CD4-positive, alpha-beta T cell treated with Interleukin-15 for 4 hours (primary cell): ENCODE results near the gene OR2T2.
"Not testable (repeated sequence)": the region's sequence is repeated elsewhere in the genome, so short reads cannot be mapped to it uniquely, and the experiment has no call there.

Experiments used
- DNase-seq: peaks from one replicate; pipeline ENCODE4 v3.0.0-alpha.2; 2020; ENCODE audit warnings: low spot score

OR2T2 gene

GRCh38 chr1:248445399-248445798 is at the start of gene OR2T2:
Gene OR2T2 (plus strand): TSS chr1:248445637. CDS start chr1:248452798, 7,161 bp downstream.
- not testable (repeated sequence) for DNase-seq

- DNase-seq = no peak
These were observed 42.7 kb upstream of the OR2T2 start, which contains the start of gene OR2T1 for GRCh38 chr1:248402748-248403147. Gene OR2T1 (plus strand): TSS chr1:248403048. CDS start chr1:248406148, 3,100 bp downstream.

- no peak for DNase-seq
These were observed 41.4 kb upstream of the OR2T2 start for GRCh38 chr1:248404024-248404423.

- no peak for DNase-seq
These were observed 38.4 kb upstream of the OR2T2 start for GRCh38 chr1:248406721-248407692.

GRCh38 chr1:248416226-248416625 is 29.2 kb upstream of the OR2T2 start:
- no peak for DNase-seq

GRCh38 chr1:248417854-248418253 is 27.6 kb upstream of the OR2T2 start:
- no peak for DNase-seq

- no peak for DNase-seq
These were observed 24.1 kb upstream of the OR2T2 start for GRCh38 chr1:248421384-248421783.

GRCh38 chr1:248427526-248428191 is 17.8 kb upstream of the OR2T2 start:
- not testable (repeated sequence) for DNase-seq

- not testable (repeated sequence) for DNase-seq
These were observed 17.3 kb upstream of the OR2T2 start for GRCh38 chr1:248428192-248428533.

- DNase-seq = not testable (repeated sequence)
These were observed 13.8 kb upstream of the OR2T2 start for GRCh38 chr1:248431683-248432082.

- not testable (repeated sequence) for DNase-seq
These were observed 13.2 kb upstream of the OR2T2 start for GRCh38 chr1:248432201-248432600.

- DNase-seq = not testable (repeated sequence)
These were observed 11.5 kb upstream of the OR2T2 start for GRCh38 chr1:248433811-248434415.

GRCh38 chr1:248434913-248435312 is 10.5 kb upstream of the OR2T2 start:
- not testable (repeated sequence) for DNase-seq

- not testable (repeated sequence) for DNase-seq
These were observed 9.1 kb upstream of the OR2T2 start for GRCh38 chr1:248436303-248436702.

- DNase-seq = not testable (repeated sequence)
These were observed 6.8 kb upstream of the OR2T2 start for GRCh38 chr1:248438668-248439067.

GRCh38 chr1:248439283-248439682 is 6.2 kb upstream of the OR2T2 start:
- DNase-seq = not testable (repeated sequence)

GRCh38 chr1:248442500-248443277 is 2.7 kb upstream of the OR2T2 start:
- not testable (repeated sequence) for DNase-seq

- DNase-seq = not testable (repeated sequence)
These were observed 834 bp upstream of the OR2T2 start for GRCh38 chr1:248444603-248445002.

- not testable (repeated sequence) for DNase-seq
These were observed 3.1 kb downstream of the OR2T2 start for GRCh38 chr1:248448409-248449074.

- DNase-seq = not testable (repeated sequence)
These were observed 4.5 kb downstream of the OR2T2 start for GRCh38 chr1:248449821-248450465.
